ENCODE measurements around the gene CLTCL1. TPM values are rescaled to one million over a fixed set of nuclear protein-coding genes. Genes with fewer than 3 reads are reported as not detected.

Gene CLTCL1
- polyA plus RNA-seq, 1 donor (not counting 4 experiments of a cell fraction or from before 2014, with no cell fraction given), result 12.4 TPM

DNA sequence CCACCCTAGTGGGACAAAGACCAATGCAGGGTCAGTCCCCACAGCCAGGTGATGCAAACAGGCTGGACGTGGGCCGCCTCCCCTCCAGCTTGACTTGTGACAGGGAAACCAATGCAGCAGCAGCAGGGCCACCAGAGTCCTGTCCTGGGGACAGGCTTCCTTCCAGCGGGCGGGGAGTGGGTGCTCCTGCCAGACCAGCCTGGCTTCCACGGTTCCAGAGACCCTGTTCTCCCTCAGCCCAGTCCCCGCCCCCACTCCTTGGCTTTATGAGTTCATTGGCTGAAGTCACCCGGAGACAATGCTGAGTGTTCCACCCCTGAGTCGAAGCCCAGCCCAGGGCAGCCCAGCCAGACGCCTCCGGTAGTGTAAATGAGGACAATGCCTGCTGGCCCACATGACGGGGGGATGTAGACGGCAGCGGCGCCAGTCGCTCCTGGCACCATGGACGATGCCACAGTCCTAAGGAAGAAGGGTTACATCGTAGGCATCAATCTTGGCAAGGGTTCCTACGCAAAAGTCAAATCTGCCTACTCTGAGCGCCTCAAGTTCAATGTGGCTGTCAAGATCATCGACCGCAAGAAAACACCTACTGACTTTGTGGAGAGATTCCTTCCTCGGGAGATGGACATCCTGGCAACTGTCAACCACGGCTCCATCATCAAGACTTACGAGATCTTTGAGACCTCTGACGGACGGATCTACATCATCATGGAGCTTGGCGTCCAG, 160.4 kb downstream of the CLTCL1 start, which contains the start of gene TSSK2:
Gene TSSK2, plus strand, starts transcription at position 350 of the 726 bp plus-strand sequence. Its CDS starts 92 bp downstream, at position 442.
- Histone ChIP-seq H3K27ac (ENCODE audit: control insufficient read depth, insufficient read depth, low read length) (peak within 1 kb of the TSS; percentile 45), H3K9me1 (ENCODE audit: control insufficient read depth, extremely low read depth, insufficient read depth, low read length) (peaks cover 3% of the 10 kb centered on the region), H3K79me2 (ENCODE audit: control insufficient read depth, insufficient read depth, low read length) (no peaks in the 10 kb centered on the region), H3K36me3 (ENCODE audit: control insufficient read depth in 2 of 2, extremely low read depth in 1 of 2, insufficient read depth in 2 of 2, low read length in 2 of 2) (peaks cover 17% of the 10 kb centered on the region in 2 experiments), H3K9me3 (ENCODE audit: control insufficient read depth, low read depth, low read length) (no peaks in the 10 kb centered on the region), H3K4me1 (ENCODE audit: control insufficient read depth, extremely low read depth, insufficient read depth, low read length) (peaks cover 19% of the 10 kb centered on the region), H4K20me1 (ENCODE audit: control insufficient read depth, extremely low read depth, insufficient read depth, low read length) (no peaks in the 10 kb centered on the region), H3K9ac (ENCODE audit: control insufficient read depth, extremely low read depth, insufficient read depth, low read length) (no peak within 1 kb of the TSS), H3K27me3 (ENCODE audit: control insufficient read depth, extremely low read depth, insufficient read depth, low read length) (no peaks in the 10 kb centered on the region), H3K4me3 (ENCODE audit: control insufficient read depth in 2 of 3, extremely low read depth in 1 of 3, insufficient read depth in 2 of 3, low read depth in 1 of 3, low read length in 3 of 3) (no peak within 1 kb of the TSS), H3K4me2 (ENCODE audit: control insufficient read depth, extremely low read depth, insufficient read depth, low read depth, low read length) (peak within 1 kb of the TSS; percentile 41), H2AFZ (ENCODE audit: control insufficient read depth, low read length) (no peak within 1 kb of the TSS)
- dilution Hi-C loops (cut with MboI; ENCODE audit: extremely low pct_ligation_motif_present, low sequenced_read_pairs), result no loop called here
- FAIRE-seq (no peak), DNase-seq (ENCODE audit: low read depth, low spot score) (no peak)
- TF ChIP-seq, protein P1, sequence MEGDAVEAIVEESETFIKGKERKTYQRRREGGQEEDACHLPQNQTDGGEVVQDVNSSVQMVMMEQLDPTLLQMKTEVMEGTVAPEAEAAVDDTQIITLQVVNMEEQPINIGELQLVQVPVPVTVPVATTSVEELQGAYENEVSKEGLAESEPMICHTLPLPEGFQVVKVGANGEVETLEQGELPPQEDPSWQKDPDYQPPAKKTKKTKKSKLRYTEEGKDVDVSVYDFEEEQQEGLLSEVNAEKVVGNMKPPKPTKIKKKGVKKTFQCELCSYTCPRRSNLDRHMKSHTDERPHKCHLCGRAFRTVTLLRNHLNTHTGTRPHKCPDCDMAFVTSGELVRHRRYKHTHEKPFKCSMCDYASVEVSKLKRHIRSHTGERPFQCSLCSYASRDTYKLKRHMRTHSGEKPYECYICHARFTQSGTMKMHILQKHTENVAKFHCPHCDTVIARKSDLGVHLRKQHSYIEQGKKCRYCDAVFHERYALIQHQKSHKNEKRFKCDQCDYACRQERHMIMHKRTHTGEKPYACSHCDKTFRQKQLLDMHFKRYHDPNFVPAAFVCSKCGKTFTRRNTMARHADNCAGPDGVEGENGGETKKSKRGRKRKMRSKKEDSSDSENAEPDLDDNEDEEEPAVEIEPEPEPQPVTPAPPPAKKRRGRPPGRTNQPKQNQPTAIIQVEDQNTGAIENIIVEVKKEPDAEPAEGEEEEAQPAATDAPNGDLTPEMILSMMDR (optimal IDR thresholded peaks at IDR 0.05 in 1 of 3, IDR thresholded peaks at IDR 0.05 in 1 of 3, conservative IDR thresholded peaks at IDR 0.05 in 1 of 3; ENCODE audit: extremely low read depth in 1 of 3, insufficient read depth in 2 of 3, low read length in 3 of 3), result no peak
- TF ChIP-seq EZH2 (IDR thresholded peaks at IDR 0.05; ENCODE audit: low read length), result no peak

DNA sequence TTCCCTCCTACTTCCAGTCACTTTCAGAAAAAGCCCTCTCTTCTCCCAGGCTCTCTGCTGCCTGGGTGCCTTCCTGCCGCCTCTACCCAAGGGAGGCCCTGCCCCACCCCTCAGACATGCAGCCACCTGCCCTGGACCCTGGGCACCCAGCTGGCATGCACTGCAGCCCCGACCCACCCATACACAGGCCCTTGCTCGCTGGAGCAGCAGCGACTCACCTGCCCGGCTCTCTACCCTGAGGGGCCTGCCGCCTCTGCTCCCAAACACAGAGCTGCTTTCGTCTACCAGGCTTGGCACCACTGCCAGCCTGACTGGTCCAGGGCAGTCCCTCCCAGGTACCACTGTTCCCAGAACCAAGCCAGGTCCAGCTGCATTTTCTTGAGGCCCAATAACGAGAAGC, 161.6 kb downstream of the CLTCL1 start:
- Histone ChIP-seq H3K4me2 (ENCODE audit: control insufficient read depth, extremely low read depth, insufficient read depth, low read depth, low read length) (peak overlapping the region; percentile 41), H2AFZ (ENCODE audit: control insufficient read depth, low read length) (no peak overlapping the region), H3K79me2 (ENCODE audit: control insufficient read depth, insufficient read depth, low read length) (no peaks in the 10 kb centered on the region), H3K27ac (ENCODE audit: control insufficient read depth, insufficient read depth, low read length) (peak overlapping the region; percentile 45), H3K36me3 (ENCODE audit: control insufficient read depth in 2 of 2, extremely low read depth in 1 of 2, insufficient read depth in 2 of 2, low read length in 2 of 2) (peaks cover 17% of the 10 kb centered on the region in 2 experiments), H3K4me1 (ENCODE audit: control insufficient read depth, extremely low read depth, insufficient read depth, low read length) (peaks cover 19% of the 10 kb centered on the region), H3K9me3 (ENCODE audit: control insufficient read depth, low read depth, low read length) (no peaks in the 10 kb centered on the region), H3K27me3 (ENCODE audit: control insufficient read depth, extremely low read depth, insufficient read depth, low read length) (no peaks in the 10 kb centered on the region), H3K9me1 (ENCODE audit: control insufficient read depth, extremely low read depth, insufficient read depth, low read length) (peaks cover 3% of the 10 kb centered on the region), H3K9ac (ENCODE audit: control insufficient read depth, extremely low read depth, insufficient read depth, low read length) (peak overlapping the region; percentile 22), H3K4me3 (ENCODE audit: control insufficient read depth in 2 of 3, extremely low read depth in 1 of 3, insufficient read depth in 2 of 3, low read depth in 1 of 3, low read length in 3 of 3) (no peak overlapping the region), H4K20me1 (ENCODE audit: control insufficient read depth, extremely low read depth, insufficient read depth, low read length) (no peaks in the 10 kb centered on the region)
- peak; percentile 74 for FAIRE-seq
- dilution Hi-C loops (cut with MboI; ENCODE audit: extremely low pct_ligation_motif_present, low sequenced_read_pairs), result no loop called here
- no peak for DNase-seq (ENCODE audit: low read depth, low spot score)
- no peak for TF ChIP-seq EZH2 (IDR thresholded peaks at IDR 0.05; ENCODE audit: low read length)
- TF ChIP-seq, protein P1 (optimal IDR thresholded peaks at IDR 0.05 in 1 of 3, IDR thresholded peaks at IDR 0.05 in 1 of 3, conservative IDR thresholded peaks at IDR 0.05 in 1 of 3; ENCODE audit: extremely low read depth in 1 of 3, insufficient read depth in 2 of 3, low read length in 3 of 3), result no peak

Small RNA genes within 50 kb of the gene (small RNA-seq; reads per million reads assigned to genes)
- gene AC000081.1 (ENCODE audit: insufficient read length in 3 of 3, low read depth in 3 of 3, low replicate concordance in 1 of 3) (0 reads per million in 3 experiments), gene RF00398 (ENCODE audit: insufficient read length in 3 of 3, low read depth in 3 of 3, low replicate concordance in 1 of 3) (0 reads per million in 3 experiments)

Other genes starting within 250 kb of the CLTCL1 start
- 23.2 to 67.6 TPM (median 34.1 TPM) in 3 replicates for gene DGCR2, start 169.3 kb downstream of the CLTCL1 start, polyA plus RNA-seq
- gene TSSK2, start 160.4 kb downstream of the CLTCL1 start, polyA plus RNA-seq, result not detected in 3 replicates
- gene ESS2, start 147.1 kb downstream of the CLTCL1 start, polyA plus RNA-seq, result 10.0 to 16.5 TPM (median 10.7 TPM) in 3 replicates
- not detected in 3 replicates for gene GSC2, start 141.4 kb downstream of the CLTCL1 start, polyA plus RNA-seq
- gene SLC25A1, start 113.0 kb downstream of the CLTCL1 start, polyA plus RNA-seq, result 27.7 to 61.6 TPM (median 37.2 TPM) in 3 replicates
- gene HIRA, start 140.0 kb upstream of the CLTCL1 start, polyA plus RNA-seq, result 16.1 to 25.5 TPM (median 16.7 TPM) in 3 replicates
- gene MRPL40, start 140.8 kb upstream of the CLTCL1 start, polyA plus RNA-seq, result 37.7 to 48.8 TPM (median 46.3 TPM) in 3 replicates
- 9.1 to 13.8 TPM (median 12.3 TPM) in 3 replicates for gene C22orf39, start 156.0 kb upstream of the CLTCL1 start, polyA plus RNA-seq
- gene UFD1, start 187.5 kb upstream of the CLTCL1 start, polyA plus RNA-seq, result 145 to 156 TPM (median 150 TPM) in 3 replicates
- gene CDC45, start 188.2 kb upstream of the CLTCL1 start, polyA plus RNA-seq, result 5.2 to 22.7 TPM (median 14.3 TPM) in 3 replicates
- not detected in 3 replicates for gene CLDN5, start 232.7 kb upstream of the CLTCL1 start, polyA plus RNA-seq